ENCODE results near the gene CD47.

Gene CD47

DNA sequence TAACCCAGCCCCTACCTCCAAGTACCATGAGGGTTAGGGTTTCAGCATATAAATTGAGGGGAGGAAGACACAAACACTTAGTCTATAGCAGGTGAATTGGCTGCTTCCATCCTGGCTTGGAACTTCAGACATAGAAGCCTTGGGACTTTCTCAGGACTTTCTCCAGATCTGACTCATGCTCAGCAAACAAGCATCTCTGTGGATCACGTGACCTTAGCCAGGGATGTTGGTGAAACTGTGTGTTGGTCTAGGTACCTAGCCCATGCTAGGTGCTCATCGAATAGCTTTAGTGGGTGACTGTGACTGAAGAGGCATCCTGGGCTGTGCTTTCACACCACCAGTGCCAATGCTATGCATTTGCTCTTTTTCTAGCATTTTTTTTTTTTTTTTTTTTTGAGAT, 58.9 kb downstream of the CD47 start:
- no peak overlapping the region for H3K9ac ChIP-seq (ENCODE audit: low read depth, low read length)
- H2AFZ ChIP-seq (ENCODE audit: low read depth, low read length), result no peak overlapping the region
- H3K4me2 ChIP-seq (ENCODE audit: insufficient read depth, low read length), result no peak overlapping the region
- no peaks in the 10 kb centered on the region for H3K9me3 ChIP-seq (ENCODE audit: insufficient read depth, low read length, severe bottlenecking)
- TF ChIP-seq EZH2 (IDR thresholded peaks at IDR 0.05; ENCODE audit: borderline replicate concordance, low read depth, low read length, severe bottlenecking), result no peak
- TF ChIP-seq, protein P1, sequence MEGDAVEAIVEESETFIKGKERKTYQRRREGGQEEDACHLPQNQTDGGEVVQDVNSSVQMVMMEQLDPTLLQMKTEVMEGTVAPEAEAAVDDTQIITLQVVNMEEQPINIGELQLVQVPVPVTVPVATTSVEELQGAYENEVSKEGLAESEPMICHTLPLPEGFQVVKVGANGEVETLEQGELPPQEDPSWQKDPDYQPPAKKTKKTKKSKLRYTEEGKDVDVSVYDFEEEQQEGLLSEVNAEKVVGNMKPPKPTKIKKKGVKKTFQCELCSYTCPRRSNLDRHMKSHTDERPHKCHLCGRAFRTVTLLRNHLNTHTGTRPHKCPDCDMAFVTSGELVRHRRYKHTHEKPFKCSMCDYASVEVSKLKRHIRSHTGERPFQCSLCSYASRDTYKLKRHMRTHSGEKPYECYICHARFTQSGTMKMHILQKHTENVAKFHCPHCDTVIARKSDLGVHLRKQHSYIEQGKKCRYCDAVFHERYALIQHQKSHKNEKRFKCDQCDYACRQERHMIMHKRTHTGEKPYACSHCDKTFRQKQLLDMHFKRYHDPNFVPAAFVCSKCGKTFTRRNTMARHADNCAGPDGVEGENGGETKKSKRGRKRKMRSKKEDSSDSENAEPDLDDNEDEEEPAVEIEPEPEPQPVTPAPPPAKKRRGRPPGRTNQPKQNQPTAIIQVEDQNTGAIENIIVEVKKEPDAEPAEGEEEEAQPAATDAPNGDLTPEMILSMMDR (IDR thresholded peaks at IDR 0.05; ENCODE audit: borderline replicate concordance, extremely low read depth, low read length, poor library complexity, severe bottlenecking), result no peak
- no peaks in the 10 kb centered on the region; the same call in 1 of the 2 replicates for H3K4me1 ChIP-seq (ENCODE audit: insufficient read depth, low read length)
- H3K36me3 ChIP-seq (ENCODE audit: insufficient read depth, low read length), result no peaks in the 10 kb centered on the region
- no peaks in the 10 kb centered on the region for H3K27me3 ChIP-seq (ENCODE audit: insufficient read depth, low read length, poor library complexity)
- DNase-seq (no peak), ATAC-seq (ENCODE audit: insufficient read depth, low read depth) (no peak)
- H3K27ac ChIP-seq (ENCODE audit: low read length), result no peak overlapping the region
- no peak overlapping the region for H3K4me3 ChIP-seq (ENCODE audit: low read depth in 1 of 2, low read length in 2 of 2)
- H3K79me2 ChIP-seq (ENCODE audit: insufficient read depth, low read length), result no peaks in the 10 kb centered on the region
- no peaks in the 10 kb centered on the region for H4K20me1 ChIP-seq (ENCODE audit: insufficient read depth, low read length)

GRCh38 chr3:108030960-108031359, 59.9 kb downstream of the CD47 start:
- Histone ChIP-seq H3K79me2 (ENCODE audit: insufficient read depth, low read length) (no peaks in the 10 kb centered on the region), H3K9ac (ENCODE audit: low read depth, low read length) (no peak overlapping the region), H3K4me1 (ENCODE audit: insufficient read depth, low read length) (no peaks in the 10 kb centered on the region), H2AFZ (ENCODE audit: low read depth, low read length) (no peak overlapping the region), H4K20me1 (ENCODE audit: insufficient read depth, low read length) (no peaks in the 10 kb centered on the region), H3K36me3 (ENCODE audit: insufficient read depth, low read length) (no peaks in the 10 kb centered on the region), H3K27ac (ENCODE audit: low read length) (no peak overlapping the region), H3K9me3 (ENCODE audit: insufficient read depth, low read length, severe bottlenecking) (no peaks in the 10 kb centered on the region), H3K4me2 (ENCODE audit: insufficient read depth, low read length) (no peak overlapping the region), H3K27me3 (ENCODE audit: insufficient read depth, low read length, poor library complexity) (no peaks in the 10 kb centered on the region), H3K4me3 (ENCODE audit: low read depth in 1 of 2, low read length in 2 of 2) (no peak overlapping the region)
- TF ChIP-seq, protein P1 (IDR thresholded peaks at IDR 0.05; ENCODE audit: borderline replicate concordance, extremely low read depth, low read length, poor library complexity, severe bottlenecking), result no peak
- TF ChIP-seq EZH2 (IDR thresholded peaks at IDR 0.05; ENCODE audit: borderline replicate concordance, low read depth, low read length, severe bottlenecking), result no peak
- ATAC-seq (ENCODE audit: insufficient read depth, low read depth) (no peak), DNase-seq (no peak)

DNA sequence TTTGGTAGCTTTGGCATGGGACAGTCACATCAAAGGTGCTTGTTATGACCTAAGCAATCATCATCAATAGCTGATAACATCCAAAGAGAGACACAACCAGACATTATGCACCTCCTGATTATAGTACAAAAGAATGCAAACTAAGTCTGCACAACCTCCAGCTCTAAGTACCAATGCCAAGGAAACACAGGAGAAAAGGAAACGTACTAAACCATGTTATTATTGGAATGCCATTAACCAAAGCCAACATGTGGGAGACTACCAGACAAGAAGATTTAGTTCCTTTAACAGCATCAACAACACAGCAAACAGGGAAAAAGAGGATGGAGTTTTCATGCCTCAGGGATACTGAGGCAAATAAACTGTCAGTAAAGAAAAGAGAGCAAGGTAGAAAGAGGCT, 61.4 kb downstream of the CD47 start:
- no peak overlapping the region for H2AFZ ChIP-seq (ENCODE audit: low read depth, low read length)
- H3K79me2 ChIP-seq (ENCODE audit: insufficient read depth, low read length), result no peaks in the 10 kb centered on the region
- no peaks in the 10 kb centered on the region for H3K4me1 ChIP-seq (ENCODE audit: insufficient read depth, low read length)
- no peak overlapping the region for H3K9ac ChIP-seq (ENCODE audit: low read depth, low read length)
- DNase-seq (no peak), ATAC-seq (ENCODE audit: insufficient read depth, low read depth) (no peak)
- no peaks in the 10 kb centered on the region for H3K9me3 ChIP-seq (ENCODE audit: insufficient read depth, low read length, severe bottlenecking)
- H3K27ac ChIP-seq (ENCODE audit: low read length), result no peak overlapping the region
- no peak overlapping the region for H3K4me3 ChIP-seq (ENCODE audit: low read depth in 1 of 2, low read length in 2 of 2)
- no peaks in the 10 kb centered on the region for H3K36me3 ChIP-seq (ENCODE audit: insufficient read depth, low read length)
- H3K27me3 ChIP-seq (ENCODE audit: insufficient read depth, low read length, poor library complexity), result no peaks in the 10 kb centered on the region
- no peak overlapping the region for H3K4me2 ChIP-seq (ENCODE audit: insufficient read depth, low read length)
- TF ChIP-seq EZH2 (IDR thresholded peaks at IDR 0.05; ENCODE audit: borderline replicate concordance, low read depth, low read length, severe bottlenecking), result no peak
- TF ChIP-seq, protein P1 (IDR thresholded peaks at IDR 0.05; ENCODE audit: borderline replicate concordance, extremely low read depth, low read length, poor library complexity, severe bottlenecking), result no peak
- H4K20me1 ChIP-seq (ENCODE audit: insufficient read depth, low read length), result no peaks in the 10 kb centered on the region

DNA sequence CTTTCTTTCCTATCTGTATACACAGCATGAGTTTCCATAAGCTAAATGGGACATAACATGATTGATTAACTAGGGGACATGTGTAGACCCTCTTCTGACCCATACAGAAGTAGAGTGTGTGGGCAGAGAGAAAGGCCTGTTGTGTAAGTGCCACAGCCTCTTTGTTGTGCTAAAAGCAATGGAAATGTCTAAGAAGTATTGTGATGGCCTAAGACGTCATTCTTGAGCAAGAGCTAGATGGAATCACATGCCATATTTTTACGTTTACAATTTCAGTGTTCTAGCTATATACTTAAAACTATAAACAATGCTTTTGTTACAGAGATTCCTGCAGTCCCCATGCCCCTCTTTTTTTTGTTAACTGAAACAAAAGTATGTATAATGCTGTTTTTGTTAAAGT, 61.9 kb downstream of the CD47 start:
- DNase-seq (no peak), ATAC-seq (ENCODE audit: insufficient read depth, low read depth) (no peak)
- no peaks in the 10 kb centered on the region for H3K9me3 ChIP-seq (ENCODE audit: insufficient read depth, low read length, severe bottlenecking)
- no peak overlapping the region for H3K9ac ChIP-seq (ENCODE audit: low read depth, low read length)
- TF ChIP-seq EZH2 (IDR thresholded peaks at IDR 0.05; ENCODE audit: borderline replicate concordance, low read depth, low read length, severe bottlenecking), result no peak
- TF ChIP-seq, protein P1 (IDR thresholded peaks at IDR 0.05; ENCODE audit: borderline replicate concordance, extremely low read depth, low read length, poor library complexity, severe bottlenecking), result no peak
- no peak overlapping the region for H3K27ac ChIP-seq (ENCODE audit: low read length)
- H3K27me3 ChIP-seq (ENCODE audit: insufficient read depth, low read length, poor library complexity), result no peaks in the 10 kb centered on the region
- no peaks in the 10 kb centered on the region for H3K36me3 ChIP-seq (ENCODE audit: insufficient read depth, low read length)
- H3K4me1 ChIP-seq (ENCODE audit: insufficient read depth, low read length), result no peaks in the 10 kb centered on the region
- H3K4me3 ChIP-seq (ENCODE audit: low read depth in 1 of 2, low read length in 2 of 2), result no peak overlapping the region
- no peak overlapping the region for H2AFZ ChIP-seq (ENCODE audit: low read depth, low read length)
- H4K20me1 ChIP-seq (ENCODE audit: insufficient read depth, low read length), result no peaks in the 10 kb centered on the region
- H3K79me2 ChIP-seq (ENCODE audit: insufficient read depth, low read length), result no peaks in the 10 kb centered on the region
- H3K4me2 ChIP-seq (ENCODE audit: insufficient read depth, low read length), result no peak overlapping the region

All from DND-41 (cell line).